IMR-90 (cell line): Measurements from ENCODE around the gene AFTPH. TPM values are rescaled to one million over a fixed set of nuclear protein-coding genes. Genes with fewer than 3 reads are reported as not detected.

Experiments
- ATAC-seq: fragments of 200-7000 bp; cut with Tn5 transposase; 2 replicates; pipeline ENCODE4 v1.9.1; 2020; ENCODE audit warnings: low read depth, mild to moderate bottlenecking, moderate library complexity
- BruUV-seq: library from RNA; stranded (reverse); fragments of 400-500 nt; replicated peaks from 2 replicates; lab custom pipeline; 2021; lab: Mats Ljungman, UMichigan
- CTCF ChIA-PET: fragments of 300-600 bp; formaldehyde crosslinking; extraction: SDS; loops from one replicate; lab custom pipeline; 2021; ENCODE audit warnings: antibody characterized with exemption; lab: Yijun Ruan, JAX
- POLR2A ChIA-PET: fragments of 300-600 bp; sonication (Branson Sonifier 250); formaldehyde crosslinking; loops from one replicate; lab custom pipeline; 2022; ENCODE audit warnings: antibody characterized with exemption; ENCODE audit not compliant: unreplicated experiment; lab: Charles Lee
- DNase-seq: peaks from one replicate; pipeline ENCODE4 v3.0.0; 2013
- H2AFZ ChIP-seq: replicated peaks from 2 replicates; pipeline ENCODE3; 2013; ENCODE audit warnings: low read length, mild to moderate bottlenecking; ENCODE audit not compliant: poor library complexity
- H2AK5ac ChIP-seq: 2 replicates; pipeline ENCODE4 v1.6.1; 2013; ENCODE audit warnings: low read depth, low read length, inconsistent platforms
- H2AK9ac ChIP-seq: replicated peaks from 2 replicates; pipeline ENCODE3; 2013; ENCODE audit warnings: mild to moderate bottlenecking, low read depth, low read length, moderate library complexity; ENCODE audit not compliant: poor library complexity
- H2BK120ac ChIP-seq: 2 replicates; pipeline ENCODE4 v1.6.1; 2013; ENCODE audit warnings: low read depth, low read length, inconsistent platforms
- H2BK15ac ChIP-seq: 3 replicates; pipeline ENCODE4 v1.6.1; 2013; ENCODE audit warnings: low read depth, low read length, inconsistent platforms
- H2BK20ac ChIP-seq: 2 replicates; pipeline ENCODE4 v1.6.1; 2013; ENCODE audit warnings: low read depth, mild to moderate bottlenecking, inconsistent platforms, low read length, moderate library complexity
- H2BK5ac ChIP-seq: 2 replicates; pipeline ENCODE4 v1.6.1; 2013; ENCODE audit warnings: mild to moderate bottlenecking, low read depth, low read length, inconsistent platforms; ENCODE audit not compliant: poor library complexity, severe bottlenecking
- H3K14ac ChIP-seq: replicated peaks from 2 replicates; pipeline ENCODE4 v1.6.1; 2013; ENCODE audit warnings: low read depth, low read length, inconsistent platforms
- H3K18ac ChIP-seq: 2 replicates; pipeline ENCODE4 v1.6.1; 2013; ENCODE audit warnings: low read depth, low read length, control low read depth
- H3K23ac ChIP-seq: 2 replicates; pipeline ENCODE4 v1.6.1; 2013; ENCODE audit warnings: low read depth, low read length, inconsistent platforms
- H3K27ac ChIP-seq: 2 replicates; pipeline ENCODE4 v1.5.1; 2013; ENCODE audit warnings: mild to moderate bottlenecking, control low read depth, low read length; ENCODE audit not compliant: insufficient read depth
- H3K27me3 ChIP-seq: 2 replicates; pipeline ENCODE4 v1.6.1; 2013; ENCODE audit warnings: low read length; ENCODE audit not compliant: control insufficient read depth, insufficient read depth
- H3K36me3 ChIP-seq: 2 replicates; pipeline ENCODE4 v1.6.1; 2013; ENCODE audit warnings: low read length, mixed read lengths; ENCODE audit not compliant: control insufficient read depth, insufficient read depth
- H3K4ac ChIP-seq: 2 replicates; pipeline ENCODE4 v1.6.1; 2013; ENCODE audit warnings: low read depth, low read length, inconsistent platforms
- H3K4me1 ChIP-seq: 2 replicates; pipeline ENCODE4 v1.6.1; 2013; ENCODE audit warnings: low read length, mixed read lengths; ENCODE audit not compliant: control insufficient read depth, insufficient read depth
- H3K4me2 ChIP-seq: 2 replicates; pipeline ENCODE4 v1.6.1; 2013; ENCODE audit warnings: low read depth, mild to moderate bottlenecking, control low read depth, low read length, moderate library complexity
- H3K4me3 ChIP-seq: 2 replicates; pipeline ENCODE4 v1.5.1; 2013; ENCODE audit warnings: low read depth, mild to moderate bottlenecking, control low read depth, low read length, moderate library complexity; ENCODE audit not compliant: insufficient read depth
- H3K56ac ChIP-seq: 2 replicates; pipeline ENCODE4 v1.6.1; 2013; ENCODE audit warnings: low read length, inconsistent platforms; ENCODE audit not compliant: insufficient read depth; ENCODE audit errors: extremely low read depth
- H3K79me1 ChIP-seq, 2 experiments: 2 replicates each; pipeline ENCODE4 v1.6.1; 2013; ENCODE audit warnings: low read length in 2 of 2, inconsistent platforms in 1 of 2, low read depth in 1 of 2
- H3K9ac ChIP-seq: 2 replicates; pipeline ENCODE4 v1.6.1; 2013; ENCODE audit warnings: low read depth, low read length, control low read depth
- H3K9me1 ChIP-seq: 2 replicates; pipeline ENCODE4 v1.6.1; 2013; ENCODE audit warnings: low read length, inconsistent platforms; ENCODE audit not compliant: insufficient read depth
- H3K9me3 ChIP-seq: 2 replicates; pipeline ENCODE4 v1.6.1; 2013; ENCODE audit warnings: low read length; ENCODE audit not compliant: control insufficient read depth, insufficient read depth
- H4K20me1 ChIP-seq: 2 replicates; pipeline ENCODE4 v1.6.1; 2013; ENCODE audit warnings: low read length, inconsistent platforms; ENCODE audit not compliant: insufficient read depth
- H4K5ac ChIP-seq: 2 replicates; pipeline ENCODE4 v1.6.1; 2013; ENCODE audit warnings: mild to moderate bottlenecking, low read depth, low read length, control low read depth
- H4K8ac ChIP-seq, 2 experiments: 2 replicates each; pipeline ENCODE4 v1.6.1; 2013; ENCODE audit warnings: low read depth in 2 of 2, low read length in 2 of 2, control low read depth in 1 of 2, inconsistent platforms in 1 of 2
- H4K91ac ChIP-seq: 2 replicates; pipeline ENCODE4 v1.6.1; 2013; ENCODE audit warnings: low read depth, low read length, inconsistent platforms; ENCODE audit not compliant: insufficient read depth
- BHLHE40 ChIP-seq: fragments of 150-350 bp; IDR thresholded peaks from 2 replicates; pipeline ENCODE4 v1.6.1; 2016; ENCODE audit warnings: mild to moderate bottlenecking, low read depth, low read length
- CEBPB ChIP-seq: IDR thresholded peaks from 2 replicates; pipeline ENCODE4 v1.6.1; 2012; ENCODE audit warnings: low read depth, low read length, improper control_type of control experiment
- CHD1 ChIP-seq: IDR thresholded peaks from 2 replicates; pipeline ENCODE4 v1.6.1; 2012; ENCODE audit warnings: low read depth, low read length, improper control_type of control experiment
- FOS ChIP-seq: fragments of 150-350 bp; IDR thresholded peaks from 2 replicates; pipeline ENCODE4 v1.6.1; 2016; ENCODE audit warnings: low read depth, low read length
- MAFK ChIP-seq: IDR thresholded peaks from 2 replicates; pipeline ENCODE4 v1.6.1; 2012; ENCODE audit warnings: low read depth, low read length, improper control_type of control experiment
- MAZ ChIP-seq: IDR thresholded peaks from 2 replicates; pipeline ENCODE4 v1.6.1; 2012; ENCODE audit warnings: low read depth, mild to moderate bottlenecking, low read length, improper control_type of control experiment, moderate library complexity, borderline replicate concordance
- RFX5 ChIP-seq: IDR thresholded peaks from 2 replicates; pipeline ENCODE4 v1.8.0; 2012; ENCODE audit warnings: low read depth, mild to moderate bottlenecking, low read length, moderate library complexity
- SMC3 ChIP-seq: fragments of 150-350 bp; IDR thresholded peaks from 2 replicates; pipeline ENCODE4 v1.6.1; 2016; ENCODE audit warnings: low read depth, mild to moderate bottlenecking, antibody characterized with exemption, low read length, moderate library complexity
- USF2 ChIP-seq: fragments of 150-350 bp; IDR thresholded peaks from 2 replicates; pipeline ENCODE4 v1.6.1; 2017; ENCODE audit warnings: mild to moderate bottlenecking, antibody characterized with exemption, low read length, low read depth
- WGBS, 2 experiments: methylation state at CpG; one replicate each; pipeline versions ENCODE4 v1.1.5 to v1.1.7; 2013; ENCODE audit warnings: missing lambda C conversion rate in 2 of 2; ENCODE audit not compliant: insufficient read length in 1 of 2; ENCODE audit errors: extremely low coverage in 2 of 2; 5-methylcytosine and 5-hydroxymethylcytosine counted together
- dilution Hi-C: fragments of 300-500 bp; cut with HindIII; formaldehyde crosslinking; loops from one replicate; pipeline ENCODE4 v1.14.3; 2018; ENCODE audit warnings: low sequenced_read_pairs; ENCODE audit not compliant: unreplicated experiment
- in situ Hi-C: fragments of 300-500 bp; cut with MboI; formaldehyde crosslinking; loops from 3 replicates; pipeline ENCODE4 v1.14.3; 2019; ENCODE audit warnings: low sequenced_read_pairs, inconsistent platforms, mixed read lengths
- intact Hi-C: fragments of 100-400 bp; cut with micrococcal nuclease; formaldehyde crosslinking; loops from 2 replicates; pipeline ENCODE4 v1.10.0; 2022
- polyA plus RNA-seq, 3 experiments: library from polyadenylated mRNA; depleted of rRNA; stranded (reverse); fragments of >200 nt; gene quantifications; 2 replicates each; pipeline ENCODE4 v1.2.3, GENCODE V29; 2012; ENCODE audit warnings: low replicate concordance in 1 of 3
- total RNA-seq: library from RNA; depleted of rRNA; stranded (reverse); fragments of >200 nt; gene quantifications from 2 replicates; pipeline ENCODE4 v1.2.3, GENCODE V29; 2012
- TF ChIP-seq, protein P1 (sequence below): conservative IDR thresholded peaks from 2 replicates; pipeline ENCODE4 v1.5.1; 2012; ENCODE audit warnings: mild to moderate bottlenecking, low read depth, low read length, improper control_type of control experiment
- TF ChIP-seq, protein P2 (sequence below): fragments of 150-350 bp; IDR thresholded peaks from 2 replicates; pipeline ENCODE4 v1.6.1; 2016; ENCODE audit warnings: low read depth, mild to moderate bottlenecking, low read length, moderate library complexity, borderline replicate concordance

Gene AFTPH
- total and polyA plus RNA-seq, 2 of the 4 experiments (the other 2 are of a cell fraction), result 9.4 to 19.9 TPM

GRCh38 chr2:64594226-64594989, 70.3 kb downstream of the AFTPH start:
- Histone ChIP-seq H3K36me3 (peaks cover 5% of the 10 kb centered on the region), H4K8ac (no peak overlapping the region), H3K9me3 (no peaks in the 10 kb centered on the region), H2BK120ac (no peak overlapping the region), H3K23ac (no peak overlapping the region), H2BK20ac (no peak overlapping the region), H3K18ac (no peak overlapping the region), H2BK15ac (no peak overlapping the region), H4K5ac (no peak overlapping the region), H3K4ac (no peak overlapping the region), H4K91ac (no peak overlapping the region), H3K79me1 (no peaks in the 10 kb centered on the region), H3K9ac (no peak overlapping the region), H3K9me1 (peaks cover 6% of the 10 kb centered on the region), H3K4me2 (peak overlapping the region; percentile 29; the same call in 1 of the 2 replicates), H3K56ac (no peak overlapping the region), H4K20me1 (peaks cover 4% of the 10 kb centered on the region; the same call in 1 of the 2 replicates), H3K14ac (0 out of 2 replicates have a peak overlapping the region, but pooled peaks have one; percentile 26), H3K27ac (no peak overlapping the region), H2BK5ac (no peak overlapping the region), H3K27me3 (peaks cover 25% of the 10 kb centered on the region), H3K4me1 (peaks cover 6% of the 10 kb centered on the region), H2AK9ac (no peak overlapping the region), H2AFZ (no peak overlapping the region), H3K4me3 (no peak overlapping the region), H2AK5ac (no peak overlapping the region)
- in situ Hi-C loops, result loop anchor here (10.0 kb wide), 2 partner anchors 450 to 980 kb away; no protein-coding TSS in a partner anchor
- intact Hi-C loops, result loop anchor here (2.0 kb wide), 1 partner anchor 50 kb away; no protein-coding TSS in a partner anchor
- WGBS, 2 experiments, result no CpG with 5 or more reads among the region's 7 CpGs
- POLR2A ChIA-PET, result interaction anchor here (0.5 to 0.7 kb wide), 2 partner anchors 9 to 428 kb away, joined by 3 to 5 read pairs; no protein-coding TSS in a partner anchor
- ATAC-seq (peak; percentile 60), DNase-seq (peak; percentile 76)
- BruUV-seq, result no TSS peak
- CTCF ChIA-PET, result interaction anchor here (0.7 to 1.8 kb wide), 2 partner anchors 264 to 273 kb away, joined by 3 to 6 read pairs; no protein-coding TSS in a partner anchor
- dilution Hi-C loops, result no loop called here
- TF ChIP-seq CEBPB, result no peak
- TF ChIP-seq MAFK, result no peak
- TF ChIP-seq RFX5, result no peak
- TF ChIP-seq BHLHE40, result no peak
- TF ChIP-seq FOS, result no peak
- TF ChIP-seq MAZ, result no peak
- TF ChIP-seq SMC3, result no peak
- TF ChIP-seq USF2, result no peak
- TF ChIP-seq, protein P1, sequence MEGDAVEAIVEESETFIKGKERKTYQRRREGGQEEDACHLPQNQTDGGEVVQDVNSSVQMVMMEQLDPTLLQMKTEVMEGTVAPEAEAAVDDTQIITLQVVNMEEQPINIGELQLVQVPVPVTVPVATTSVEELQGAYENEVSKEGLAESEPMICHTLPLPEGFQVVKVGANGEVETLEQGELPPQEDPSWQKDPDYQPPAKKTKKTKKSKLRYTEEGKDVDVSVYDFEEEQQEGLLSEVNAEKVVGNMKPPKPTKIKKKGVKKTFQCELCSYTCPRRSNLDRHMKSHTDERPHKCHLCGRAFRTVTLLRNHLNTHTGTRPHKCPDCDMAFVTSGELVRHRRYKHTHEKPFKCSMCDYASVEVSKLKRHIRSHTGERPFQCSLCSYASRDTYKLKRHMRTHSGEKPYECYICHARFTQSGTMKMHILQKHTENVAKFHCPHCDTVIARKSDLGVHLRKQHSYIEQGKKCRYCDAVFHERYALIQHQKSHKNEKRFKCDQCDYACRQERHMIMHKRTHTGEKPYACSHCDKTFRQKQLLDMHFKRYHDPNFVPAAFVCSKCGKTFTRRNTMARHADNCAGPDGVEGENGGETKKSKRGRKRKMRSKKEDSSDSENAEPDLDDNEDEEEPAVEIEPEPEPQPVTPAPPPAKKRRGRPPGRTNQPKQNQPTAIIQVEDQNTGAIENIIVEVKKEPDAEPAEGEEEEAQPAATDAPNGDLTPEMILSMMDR, result no peak
- TF ChIP-seq CHD1, result no peak
- TF ChIP-seq, protein P2, sequence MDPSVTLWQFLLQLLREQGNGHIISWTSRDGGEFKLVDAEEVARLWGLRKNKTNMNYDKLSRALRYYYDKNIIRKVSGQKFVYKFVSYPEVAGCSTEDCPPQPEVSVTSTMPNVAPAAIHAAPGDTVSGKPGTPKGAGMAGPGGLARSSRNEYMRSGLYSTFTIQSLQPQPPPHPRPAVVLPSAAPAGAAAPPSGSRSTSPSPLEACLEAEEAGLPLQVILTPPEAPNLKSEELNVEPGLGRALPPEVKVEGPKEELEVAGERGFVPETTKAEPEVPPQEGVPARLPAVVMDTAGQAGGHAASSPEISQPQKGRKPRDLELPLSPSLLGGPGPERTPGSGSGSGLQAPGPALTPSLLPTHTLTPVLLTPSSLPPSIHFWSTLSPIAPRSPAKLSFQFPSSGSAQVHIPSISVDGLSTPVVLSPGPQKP, result no peak
